Fibroblast of skin of right biceps (primary cell): ENCODE data around the gene SERPING1.
A peak's percentile ranks its signal among the peaks of the same experiment; 100 is the strongest.
"Not testable (repeated sequence)": the region's sequence is repeated elsewhere in the genome, so short reads cannot be mapped to it uniquely, and the experiment has no call there.

Source experiments
- DNase-seq: peaks from one replicate; pipeline ENCODE4 v3.0.0-alpha.2; 2013

The SERPING1 gene

DNA sequence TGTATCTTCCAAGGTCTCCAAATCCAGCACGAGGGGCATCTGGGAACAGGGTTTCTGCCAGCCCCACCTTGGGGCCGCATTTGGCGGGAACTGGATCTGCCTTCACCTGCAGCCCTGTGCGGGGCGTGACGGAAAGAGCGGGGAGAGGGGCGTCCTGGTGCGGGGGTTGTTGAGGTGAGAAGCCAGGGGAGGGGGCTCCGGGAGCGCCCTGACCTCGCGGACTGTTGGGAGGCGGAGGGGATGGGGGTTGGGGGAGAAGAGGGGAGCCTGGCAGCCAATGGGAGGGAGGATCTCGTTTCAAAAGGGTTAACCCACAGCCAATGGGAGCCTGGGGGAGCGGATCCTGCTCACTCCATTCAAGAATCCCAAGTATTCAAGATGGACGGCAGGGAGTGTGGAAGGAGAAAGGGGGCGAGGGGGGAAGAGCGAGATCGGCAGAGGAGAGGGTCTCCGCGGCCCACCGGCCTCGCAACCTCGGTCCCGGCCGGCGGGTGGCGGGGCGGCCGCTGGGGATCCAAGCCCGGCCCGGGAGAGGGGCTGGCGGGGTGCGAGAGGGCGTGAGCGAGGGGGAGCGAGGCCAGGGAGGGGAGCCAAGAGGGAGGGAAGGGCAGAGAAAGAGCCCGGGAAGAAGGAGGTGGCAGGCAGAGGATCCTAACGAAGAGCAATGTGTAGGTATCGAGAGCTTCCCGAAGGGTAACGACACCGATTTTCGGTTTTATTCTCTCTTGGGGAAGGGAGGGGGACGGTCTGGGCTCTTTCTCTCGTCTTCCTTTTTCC, 40.7 kb downstream of the SERPING1 start:
- DNase-seq = peak; percentile 94

DNA sequence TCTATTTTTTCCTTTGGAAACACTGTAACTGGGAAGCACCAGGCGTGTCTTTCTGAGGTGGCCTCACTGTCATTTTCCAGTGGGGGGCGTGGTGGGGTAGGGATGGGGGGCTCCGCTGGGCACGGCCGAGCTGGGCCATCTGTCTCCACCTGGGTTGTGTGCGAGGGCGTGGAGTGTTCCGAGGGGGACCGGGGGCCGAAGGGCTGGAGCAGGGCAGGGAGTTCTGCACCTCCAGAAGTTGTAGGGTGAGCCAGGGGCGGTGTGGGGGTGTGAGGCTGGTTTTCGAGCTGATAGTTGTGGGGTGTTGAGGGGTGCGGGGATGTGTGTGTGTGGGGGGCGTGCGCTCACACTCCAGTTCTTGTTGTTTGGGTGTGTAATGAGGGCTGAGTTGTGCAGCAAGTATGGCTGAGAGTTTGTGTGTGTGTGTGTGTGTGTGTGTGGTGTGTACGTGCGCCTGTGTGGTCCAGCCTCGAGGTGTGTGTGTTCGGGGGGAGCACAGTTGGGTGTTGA, 41.4 kb downstream of the SERPING1 start:
- no peak for DNase-seq

DNA sequence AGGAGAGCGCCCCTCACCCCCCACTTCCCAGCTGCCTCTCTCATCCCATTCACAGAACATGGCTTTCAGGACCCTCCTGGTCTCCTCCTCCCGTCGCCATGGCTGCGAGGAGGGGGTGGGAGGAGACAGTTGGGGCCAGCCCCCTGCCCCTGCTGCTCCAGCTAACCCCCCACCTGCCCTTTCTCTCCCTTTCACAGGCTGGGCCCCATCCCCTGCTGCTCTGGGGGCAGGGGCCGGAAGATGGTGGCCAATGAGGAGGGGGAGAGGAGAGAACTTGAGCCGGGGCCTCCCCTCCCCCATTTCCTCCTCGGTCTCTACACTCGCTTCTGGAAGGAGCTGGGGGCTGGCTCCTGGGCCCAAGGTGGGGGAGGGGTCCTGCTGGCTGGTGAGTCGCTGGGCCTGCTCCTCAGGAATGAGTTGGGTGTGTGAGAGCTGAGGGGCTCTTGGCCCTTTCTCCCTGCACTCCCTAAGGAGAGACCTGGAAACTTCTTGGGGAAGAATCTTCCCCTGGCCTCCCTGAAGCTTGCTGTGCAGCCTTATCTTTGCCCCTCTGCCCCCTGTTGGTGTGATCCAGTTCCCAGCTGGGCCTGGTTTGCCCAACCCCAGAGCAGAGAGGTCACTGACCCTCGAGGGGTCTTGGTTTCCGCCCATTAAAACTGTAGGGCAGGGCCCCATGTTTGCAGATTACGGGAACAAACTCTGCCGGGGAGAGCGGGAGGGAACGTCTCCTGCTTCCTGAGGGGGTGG, 42.0 kb downstream of the SERPING1 start:
- peak; percentile 95 for DNase-seq

DNA sequence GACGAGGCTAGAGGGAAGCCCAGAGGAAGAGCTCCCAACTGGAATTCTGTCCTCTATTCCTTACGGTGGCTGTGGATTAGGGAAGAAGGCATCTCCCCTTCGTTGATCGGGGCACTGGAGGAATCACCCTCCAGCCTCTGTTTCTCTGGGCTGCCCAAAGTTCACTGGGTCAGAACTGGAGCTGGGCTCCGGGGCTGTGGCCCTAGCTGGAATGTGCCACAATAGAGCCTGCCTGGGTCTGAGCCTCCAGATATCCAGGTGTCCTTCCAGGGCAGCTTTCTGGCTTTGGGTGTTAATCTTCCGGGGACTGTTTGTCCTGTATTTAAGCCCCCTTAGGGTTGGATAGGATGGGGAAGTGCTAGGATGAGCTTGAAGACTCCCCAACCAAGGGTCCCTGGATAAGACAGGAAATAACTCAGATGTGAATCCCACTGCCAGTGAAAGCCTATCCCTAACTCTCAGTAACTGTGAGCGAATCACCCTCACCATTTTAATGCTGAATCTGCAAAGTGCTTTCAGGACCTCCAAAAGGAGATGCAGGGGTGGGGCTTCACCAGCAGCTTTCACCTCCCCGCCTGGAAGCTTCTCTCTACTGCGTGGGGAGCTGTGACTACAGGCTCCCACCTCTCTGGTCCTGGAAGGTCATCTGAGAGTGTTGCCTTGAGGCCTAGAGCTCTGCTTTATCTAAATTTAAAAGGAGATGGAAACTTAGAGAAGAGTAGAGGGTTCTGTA, 42.7 kb downstream of the SERPING1 start:
- DNase-seq = no peak

GRCh38 chr11:57641011-57641807, 43.7 kb downstream of the SERPING1 start:
- DNase-seq = peak; percentile 63

- DNase-seq = no peak
Observed at GRCh38 chr11:57643802-57644201, 46.3 kb downstream of the SERPING1 start.

- DNase-seq = peak; percentile 69
Observed at GRCh38 chr11:57644748-57645688, 47.5 kb downstream of the SERPING1 start.

DNA sequence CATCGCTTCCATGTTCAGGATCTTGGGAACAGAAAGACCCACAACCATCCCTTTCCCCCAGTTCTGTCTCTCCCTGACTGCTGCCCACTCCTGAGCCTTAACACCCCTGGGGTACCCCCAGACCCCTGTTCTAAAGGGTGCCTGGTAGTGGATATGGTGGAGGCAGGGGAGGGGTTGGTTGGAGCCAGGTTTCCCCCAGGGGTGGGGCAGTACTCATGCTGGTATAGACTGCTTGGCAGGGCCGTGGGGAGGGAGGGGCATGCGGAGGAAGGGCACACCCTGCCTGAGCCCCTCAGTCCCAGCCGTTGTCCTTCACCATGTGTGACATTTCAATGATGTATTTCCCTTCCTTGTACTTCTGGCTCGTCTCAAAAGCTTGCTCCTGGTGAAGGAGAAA, 48.2 kb downstream of the SERPING1 start:
- DNase-seq = no peak

DNA sequence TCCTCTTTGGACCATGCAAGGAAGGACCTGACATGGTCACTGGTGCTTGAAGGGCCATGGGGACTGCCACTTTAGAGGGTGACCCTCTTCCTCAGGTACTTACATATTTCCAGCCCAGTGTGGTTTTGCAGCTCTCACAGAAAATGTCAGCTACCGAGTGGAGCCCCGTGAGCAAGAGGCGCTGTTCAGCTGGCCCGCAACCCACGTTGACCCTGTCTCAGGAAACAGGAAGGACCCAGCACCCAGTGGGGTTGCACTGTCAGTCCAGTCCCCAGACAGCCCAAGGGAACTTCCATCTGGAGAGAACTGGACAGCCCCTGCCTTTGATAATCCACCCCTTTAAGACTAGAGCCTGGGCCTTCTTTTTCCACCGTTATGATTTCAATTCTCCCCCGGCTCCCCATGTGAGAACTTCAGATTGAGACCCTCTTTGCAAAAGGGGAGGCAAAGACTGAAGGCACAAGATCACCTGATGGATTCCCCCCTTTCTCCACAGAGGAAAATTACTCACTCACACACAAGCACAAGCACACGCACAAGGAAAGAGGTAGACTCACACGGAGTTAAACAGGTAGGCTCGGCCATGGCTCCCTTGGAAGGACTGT, 48.8 kb downstream of the SERPING1 start:
- DNase-seq = no peak

DNA sequence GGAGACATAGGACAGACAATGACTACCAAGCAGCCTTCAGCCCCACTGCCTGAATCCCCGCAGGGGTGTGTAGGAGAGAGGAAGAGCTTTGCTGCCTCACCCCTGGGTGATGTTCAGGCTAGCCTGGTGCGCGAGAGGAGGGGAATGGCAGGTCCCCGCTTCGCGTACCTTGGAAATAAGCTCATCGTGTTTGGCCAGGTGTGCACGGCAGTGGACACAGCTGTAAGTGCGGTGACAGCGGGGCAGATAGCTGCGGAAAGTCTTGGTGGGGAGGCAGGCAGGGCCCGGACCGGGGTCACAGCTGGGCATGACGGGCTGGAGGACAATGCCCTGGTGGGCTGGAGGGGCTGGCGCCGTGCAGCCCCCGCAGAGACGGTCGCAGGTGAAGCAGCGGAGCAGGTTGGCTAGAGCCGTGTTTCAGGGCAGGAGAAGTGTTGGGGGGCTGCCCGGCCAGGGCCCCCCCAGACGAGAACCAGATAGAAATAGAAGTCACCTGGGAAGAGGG, 49.4 kb downstream of the SERPING1 start:
- DNase-seq = no peak

DNA sequence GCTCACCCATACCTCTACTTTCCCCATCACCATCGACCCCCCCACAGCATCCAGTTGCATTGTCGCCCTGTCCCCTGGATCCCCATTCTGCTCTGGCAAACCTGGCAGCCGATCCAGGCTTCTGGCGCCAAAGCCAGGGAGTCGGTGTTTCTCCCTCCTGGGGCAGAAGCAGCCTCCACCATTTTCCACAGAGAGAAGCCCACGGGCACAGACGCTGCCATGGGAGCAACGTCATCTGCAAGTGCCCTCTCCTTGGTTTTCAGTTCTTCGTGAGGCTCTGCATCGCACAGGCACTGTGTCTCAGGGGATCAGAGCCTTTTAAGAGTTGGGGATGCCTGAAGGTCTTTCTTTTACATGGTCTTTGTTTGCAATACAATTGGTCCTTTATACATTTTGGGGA, 49.9 kb downstream of the SERPING1 start:
- no peak for DNase-seq

GRCh38 chr11:57647960-57648800, 50.7 kb downstream of the SERPING1 start:
- no peak for DNase-seq

DNA sequence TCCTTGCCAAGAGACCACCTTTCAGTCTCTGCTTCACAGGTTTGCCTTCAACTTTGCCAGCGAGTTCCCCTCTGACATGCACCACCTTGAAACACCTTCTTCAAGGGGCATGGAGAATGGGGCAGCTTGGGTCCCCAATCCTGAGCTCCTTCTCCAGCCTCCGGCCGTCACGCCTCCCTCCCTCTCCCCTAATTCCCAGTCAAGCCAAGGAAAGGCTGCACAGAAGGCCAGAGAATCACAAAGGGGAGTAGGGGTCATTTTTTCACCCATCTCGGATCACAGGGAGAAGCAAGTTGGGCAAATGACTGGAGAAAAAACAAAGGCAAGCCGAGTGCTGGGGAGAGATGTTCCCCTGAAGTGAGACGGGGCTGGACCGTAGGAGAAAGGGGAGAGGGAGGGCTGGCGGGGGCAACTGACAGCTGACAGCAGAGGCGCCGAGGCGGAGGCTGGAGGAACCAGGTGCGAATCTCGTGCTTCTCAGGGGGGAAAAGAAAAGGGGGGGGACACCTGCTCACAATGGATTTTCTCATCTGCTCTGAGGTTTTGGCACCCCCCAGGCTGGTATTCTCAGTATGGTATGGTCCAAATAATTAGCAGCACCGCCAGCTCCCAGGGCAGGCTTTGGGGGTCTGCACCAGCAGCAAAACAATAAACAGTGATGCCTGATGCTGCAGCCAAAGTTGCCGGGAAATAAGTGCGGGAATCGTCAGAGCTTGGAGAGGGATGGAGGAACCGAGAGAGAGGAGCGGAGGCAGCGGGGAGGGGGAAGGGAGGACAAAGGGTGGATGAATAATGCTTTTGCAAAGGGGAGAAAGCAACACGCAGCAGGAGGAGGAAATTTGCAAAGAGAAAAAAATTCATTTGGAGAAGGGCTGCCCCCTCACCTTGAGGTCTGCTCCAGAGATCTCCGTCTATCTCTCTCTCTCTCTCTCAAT, 51.6 kb downstream of the SERPING1 start:
- DNase-seq = peak; percentile 45

DNA sequence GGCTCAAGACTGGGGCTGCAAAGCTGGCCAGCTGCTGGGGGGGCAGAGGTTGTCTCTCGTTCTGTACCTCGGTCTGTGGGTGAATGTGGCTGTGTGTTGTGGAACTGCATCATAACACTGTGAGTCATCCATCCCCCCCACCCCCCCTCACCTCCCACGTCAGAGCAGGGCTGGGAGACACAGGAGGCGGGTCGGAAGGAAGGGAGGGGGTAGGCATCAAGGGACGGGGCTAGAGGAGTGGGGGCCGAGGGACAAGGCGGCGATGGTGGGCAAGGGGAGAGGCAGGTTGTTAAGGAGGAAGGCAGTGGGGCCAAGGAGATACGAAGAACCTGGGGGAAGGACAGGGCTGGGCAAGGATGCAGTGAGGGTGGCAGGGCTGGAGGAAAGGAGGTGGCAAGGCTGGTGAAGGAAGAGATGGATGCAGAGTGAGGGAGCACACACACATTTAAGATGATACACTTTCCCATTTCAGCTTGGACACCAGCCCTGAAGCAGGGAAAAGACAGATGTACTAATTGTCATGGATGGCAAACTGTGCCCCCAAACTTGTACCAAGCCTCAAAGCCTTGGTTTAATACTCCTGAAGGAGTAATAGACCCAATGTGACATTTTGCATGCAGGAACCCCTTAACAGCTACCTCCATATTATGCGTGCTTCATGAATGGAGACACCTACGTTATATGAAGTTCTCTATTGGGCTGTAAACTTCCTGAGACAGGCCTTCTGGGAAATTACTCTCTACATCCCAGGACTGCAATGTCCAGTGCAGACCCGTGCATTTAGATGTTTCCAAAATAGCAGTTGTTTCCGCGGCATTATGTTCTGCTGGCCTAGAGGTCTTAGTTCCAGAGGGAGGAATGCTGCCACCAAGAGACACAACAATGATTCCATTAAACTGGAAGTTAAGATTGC, 52.6 kb downstream of the SERPING1 start, which contains the start of gene YPEL4:
Gene YPEL4, minus strand, starts transcription at position 87 of the 913 bp plus-strand sequence. CDS start 2,805 bp downstream, outside the sequence.
- peak; percentile 86 for DNase-seq

- no peak for DNase-seq
Observed at GRCh38 chr11:57650739-57651090, 53.2 kb downstream of the SERPING1 start.

GRCh38 chr11:57651408-57651807, 53.9 kb downstream of the SERPING1 start:
- DNase-seq = no peak

GRCh38 chr11:57652230-57652629, 54.7 kb downstream of the SERPING1 start:
- not testable (repeated sequence) for DNase-seq
